ENCODE results near the gene LMBR1.

DNA sequence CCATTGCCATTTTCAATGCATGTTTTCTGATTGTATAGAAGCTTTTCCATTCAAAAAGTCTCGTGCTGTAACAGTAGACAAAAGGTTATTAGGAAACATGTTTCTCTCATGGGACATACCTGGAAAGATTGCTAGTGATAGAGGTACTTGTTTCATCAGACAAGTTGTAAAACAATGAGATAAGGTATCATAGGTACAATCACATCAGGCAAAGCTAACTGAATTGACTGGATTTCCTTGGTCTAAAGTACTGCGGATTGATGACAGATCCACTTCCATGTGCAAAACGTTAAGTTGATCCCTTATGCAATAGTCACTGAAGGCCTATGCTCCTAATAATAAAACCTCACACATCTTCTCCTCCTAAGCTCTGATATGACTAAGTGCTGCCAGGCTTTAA is 258.9 kb downstream of the LMBR1 start:
- TF ChIP-seq, protein P1, sequence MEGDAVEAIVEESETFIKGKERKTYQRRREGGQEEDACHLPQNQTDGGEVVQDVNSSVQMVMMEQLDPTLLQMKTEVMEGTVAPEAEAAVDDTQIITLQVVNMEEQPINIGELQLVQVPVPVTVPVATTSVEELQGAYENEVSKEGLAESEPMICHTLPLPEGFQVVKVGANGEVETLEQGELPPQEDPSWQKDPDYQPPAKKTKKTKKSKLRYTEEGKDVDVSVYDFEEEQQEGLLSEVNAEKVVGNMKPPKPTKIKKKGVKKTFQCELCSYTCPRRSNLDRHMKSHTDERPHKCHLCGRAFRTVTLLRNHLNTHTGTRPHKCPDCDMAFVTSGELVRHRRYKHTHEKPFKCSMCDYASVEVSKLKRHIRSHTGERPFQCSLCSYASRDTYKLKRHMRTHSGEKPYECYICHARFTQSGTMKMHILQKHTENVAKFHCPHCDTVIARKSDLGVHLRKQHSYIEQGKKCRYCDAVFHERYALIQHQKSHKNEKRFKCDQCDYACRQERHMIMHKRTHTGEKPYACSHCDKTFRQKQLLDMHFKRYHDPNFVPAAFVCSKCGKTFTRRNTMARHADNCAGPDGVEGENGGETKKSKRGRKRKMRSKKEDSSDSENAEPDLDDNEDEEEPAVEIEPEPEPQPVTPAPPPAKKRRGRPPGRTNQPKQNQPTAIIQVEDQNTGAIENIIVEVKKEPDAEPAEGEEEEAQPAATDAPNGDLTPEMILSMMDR (IDR thresholded peaks at IDR 0.05; ENCODE audit: low read depth, low read length, poor library complexity, severe bottlenecking) = no peak
- TF ChIP-seq EZH2phosphoT487 (IDR thresholded peaks at IDR 0.05; ENCODE audit: borderline replicate concordance, low read length) = no peak

All from DOHH2 (cell line).